HG03175 (cell line): Measurements from ENCODE around the gene TMEM190.
A peak's percentile ranks its signal among the peaks of the same experiment; 100 is the strongest.
"Not testable (repeated sequence)": the region's sequence is repeated elsewhere in the genome, so short reads cannot be mapped to it uniquely, and the experiment has no call there.

ENCODE experiments used
- ATAC-seq: cut with Tn5 transposase; IDR thresholded peaks from one replicate; pipeline ENCODE4 v1.9.1; 2021; ENCODE audit warnings: mild to moderate bottlenecking, moderate library complexity; ENCODE audit not compliant: unreplicated experiment

The TMEM190 gene

GRCh38 chr19:55376241-55376933, at the start of gene TMEM190:
Gene TMEM190, plus strand, starts transcription at chr19:55376826. Its CDS starts 28 bp downstream, at chr19:55376854.
- no peak for ATAC-seq

GRCh38 chr19:55328774-55329318, 47.8 kb upstream of the TMEM190 start:
- not testable (repeated sequence) for ATAC-seq

GRCh38 chr19:55329791-55330190, 46.8 kb upstream of the TMEM190 start:
- ATAC-seq = not testable (repeated sequence)

GRCh38 chr19:55333870-55334269, 42.8 kb upstream of the TMEM190 start:
- ATAC-seq = no peak

- ATAC-seq = no peak
Measured at GRCh38 chr19:55336101-55336500, 40.5 kb upstream of the TMEM190 start.

GRCh38 chr19:55339105-55339888, 37.3 kb upstream of the TMEM190 start, which contains the start of gene KMT5C:
Gene KMT5C, plus strand, starts transcription at chr19:55339876. Its CDS starts 2,061 bp downstream, at chr19:55341937.
- ATAC-seq = peak; percentile 81

GRCh38 chr19:55339889-55340783, 36.5 kb upstream of the TMEM190 start:
- no peak for ATAC-seq

GRCh38 chr19:55340784-55341147, 35.9 kb upstream of the TMEM190 start:
- no peak for ATAC-seq

- ATAC-seq = no peak
Measured at GRCh38 chr19:55341171-55341588, 35.4 kb upstream of the TMEM190 start.

GRCh38 chr19:55341595-55342531, 34.8 kb upstream of the TMEM190 start:
- ATAC-seq = no peak

GRCh38 chr19:55344444-55344843, 32.2 kb upstream of the TMEM190 start:
- no peak for ATAC-seq

GRCh38 chr19:55345101-55345817, 31.4 kb upstream of the TMEM190 start:
- ATAC-seq = no peak

- no peak for ATAC-seq
Measured at GRCh38 chr19:55345818-55346724, 30.6 kb upstream of the TMEM190 start.

GRCh38 chr19:55346725-55347441, 29.7 kb upstream of the TMEM190 start:
- no peak for ATAC-seq

- ATAC-seq = no peak
Measured at GRCh38 chr19:55347442-55348009, 29.1 kb upstream of the TMEM190 start.

- no peak for ATAC-seq
Measured at GRCh38 chr19:55348317-55349034, 28.1 kb upstream of the TMEM190 start.
